ENCODE data around the gene DLST. TPM values are rescaled to one million over a fixed set of nuclear protein-coding genes. Genes with fewer than 3 reads are reported as not detected.

The DLST gene
- total RNA-seq, 1 experiment from 2014 or later, result 145 TPM

- Histone ChIP-seq H3K27me3 (replicated peaks; ENCODE audit: insufficient read depth, low read depth, low read length, poor library complexity) (no peaks in the 10 kb centered on the region), H3K9me3 (ENCODE audit: low read depth, low read length, poor library complexity, severe bottlenecking) (no peaks in the 10 kb centered on the region), H3K36me3 (ENCODE audit: insufficient read depth, low read length, poor library complexity, severe bottlenecking) (no peaks in the 10 kb centered on the region), H3K4me1 (ENCODE audit: insufficient read depth, low read length, poor library complexity, severe bottlenecking) (no peaks in the 10 kb centered on the region), H3K27ac (ENCODE audit: low read depth, low read length, poor library complexity, severe bottlenecking) (no peak overlapping the region), H3K4me3 (ENCODE audit: low read depth, low read length, poor library complexity, severe bottlenecking) (no peak overlapping the region)
- ChIA-PET POLR2A (ENCODE audit: low non-redundant PET) (no interaction called here), CTCF (no interaction called here)
- no TSS peak for BruUV-seq (replicated peaks)
- TF ChIP-seq CTCF (conservative IDR thresholded peaks at IDR 0.05; ENCODE audit: low read depth, low read length) (no peak), EZH2 (IDR thresholded peaks at IDR 0.05; ENCODE audit: borderline replicate concordance, low read depth, low read length, poor library complexity, severe bottlenecking) (no peak)
- peak; percentile 35 for DNase-seq (ENCODE audit: low spot score)
- intact Hi-C loops (cut with micrococcal nuclease; ENCODE audit: unreplicated experiment), result loop anchor here (10.0 kb wide), 1 partner anchor 241 kb away; no protein-coding TSS in a partner anchor
Observed at GRCh38 chr14:74846168-74846567, 35.5 kb upstream of the DLST start.

DNA sequence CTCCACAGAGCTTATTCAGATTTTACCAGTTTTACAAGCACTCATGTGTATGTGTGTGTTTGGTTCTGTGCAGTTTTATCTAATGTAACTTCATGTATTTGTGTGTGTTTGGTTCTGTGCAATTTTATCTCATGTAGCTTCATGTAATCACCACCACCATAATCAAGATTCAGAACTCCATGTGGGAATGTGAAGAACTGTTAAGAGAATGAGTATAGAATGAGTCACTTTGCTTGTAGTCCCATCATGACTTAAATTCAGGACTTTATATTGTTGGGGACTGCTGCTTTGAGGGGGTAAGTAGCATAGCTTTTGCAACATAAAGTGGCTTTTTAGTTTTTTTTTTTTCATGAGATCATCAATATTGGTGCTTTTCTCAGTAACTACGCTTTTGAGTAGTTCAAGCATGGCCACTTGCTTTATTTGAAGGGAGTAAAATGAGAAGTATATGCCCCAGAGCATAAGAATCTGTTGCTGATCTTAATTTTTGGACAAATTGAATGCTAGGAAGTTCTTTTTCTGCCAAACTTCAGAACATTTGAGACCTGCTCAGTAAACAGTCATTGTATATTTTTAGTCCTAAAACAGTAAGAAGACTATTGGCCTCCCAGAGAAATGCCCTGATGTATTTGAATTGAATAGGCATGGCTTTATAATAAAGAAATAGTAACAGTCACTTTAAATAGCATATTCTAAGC, 34.6 kb upstream of the DLST start:
- no TSS peak for BruUV-seq (replicated peaks)
- Histone ChIP-seq H3K27ac (ENCODE audit: low read depth, low read length, poor library complexity, severe bottlenecking) (no peak overlapping the region), H3K4me3 (ENCODE audit: low read depth, low read length, poor library complexity, severe bottlenecking) (no peak overlapping the region), H3K36me3 (ENCODE audit: insufficient read depth, low read length, poor library complexity, severe bottlenecking) (no peaks in the 10 kb centered on the region), H3K4me1 (ENCODE audit: insufficient read depth, low read length, poor library complexity, severe bottlenecking) (no peaks in the 10 kb centered on the region), H3K9me3 (ENCODE audit: low read depth, low read length, poor library complexity, severe bottlenecking) (no peaks in the 10 kb centered on the region), H3K27me3 (replicated peaks; ENCODE audit: insufficient read depth, low read depth, low read length, poor library complexity) (no peaks in the 10 kb centered on the region)
- intact Hi-C loops (cut with micrococcal nuclease; ENCODE audit: unreplicated experiment), result loop anchor here (10.0 kb wide), 1 partner anchor 242 kb away; no protein-coding TSS in a partner anchor
- DNase-seq (ENCODE audit: low spot score), result no peak
- no peak for TF ChIP-seq EZH2 (IDR thresholded peaks at IDR 0.05; ENCODE audit: borderline replicate concordance, low read depth, low read length, poor library complexity, severe bottlenecking)
- TF ChIP-seq CTCF (conservative IDR thresholded peaks at IDR 0.05; ENCODE audit: low read depth, low read length), result no peak
- ChIA-PET POLR2A (ENCODE audit: low non-redundant PET) (no interaction called here), CTCF (interaction anchor here (0.7 kb wide), 1 partner anchor 25 kb away, joined by 3 read pairs; no protein-coding TSS in a partner anchor)

- ChIA-PET CTCF (interaction anchor here (2.0 kb wide), 1 partner anchor 12 kb away, joined by 8 read pairs; no protein-coding TSS in a partner anchor), POLR2A (ENCODE audit: low non-redundant PET) (no interaction called here)
- Histone ChIP-seq H3K36me3 (ENCODE audit: insufficient read depth, low read length, poor library complexity, severe bottlenecking) (no peaks in the 10 kb centered on the region), H3K27ac (ENCODE audit: low read depth, low read length, poor library complexity, severe bottlenecking) (no peak overlapping the region), H3K9me3 (ENCODE audit: low read depth, low read length, poor library complexity, severe bottlenecking) (no peaks in the 10 kb centered on the region), H3K27me3 (replicated peaks; ENCODE audit: insufficient read depth, low read depth, low read length, poor library complexity) (no peaks in the 10 kb centered on the region), H3K4me3 (ENCODE audit: low read depth, low read length, poor library complexity, severe bottlenecking) (no peak overlapping the region), H3K4me1 (ENCODE audit: insufficient read depth, low read length, poor library complexity, severe bottlenecking) (no peaks in the 10 kb centered on the region)
- no TSS peak for BruUV-seq (replicated peaks)
- no peak for DNase-seq (ENCODE audit: low spot score)
- TF ChIP-seq EZH2 (IDR thresholded peaks at IDR 0.05; ENCODE audit: borderline replicate concordance, low read depth, low read length, poor library complexity, severe bottlenecking) (no peak), CTCF (conservative IDR thresholded peaks at IDR 0.05; ENCODE audit: low read depth, low read length) (no peak)
- intact Hi-C loops (cut with micrococcal nuclease; ENCODE audit: unreplicated experiment), result loop anchor here (10.0 kb wide), 1 partner anchor 244 kb away; no protein-coding TSS in a partner anchor
Observed at GRCh38 chr14:74848768-74849167, 32.9 kb upstream of the DLST start.

Data from A673 (cell line).